CD4-positive, alpha-beta memory T cell (primary cell): ENCODE data around the gene TCP1. TPM values are rescaled to one million over a fixed set of nuclear protein-coding genes. Genes with fewer than 3 reads are reported as not detected.

ENCODE experiments used
- CTCF ChIA-PET: fragments of 350-600 bp; sonication (Branson Sonifier 250); formaldehyde crosslinking; loops from one replicate; lab custom pipeline; 2021; ENCODE audit warnings: inconsistent platforms; ENCODE audit not compliant: partially characterized antibody; lab: Charles Lee
- POLR2A ChIA-PET: fragments of 350-600 bp; sonication (Branson Sonifier 250); formaldehyde crosslinking; loops from one replicate; lab custom pipeline; 2021; ENCODE audit not compliant: partially characterized antibody; lab: Charles Lee
- DNase-seq, 5 donors: peaks; one replicate each; pipeline versions ENCODE4 v3.0.0 to v3.0.0-alpha.2; 2020 to 2022; ENCODE audit warnings: mixed read lengths in 1 of 5
- H3K27ac ChIP-seq: one replicate; pipeline ENCODE4 v1.7.0; 2013; ENCODE audit warnings: low read depth, low read length
- H3K27me3 ChIP-seq: 2 replicates; pipeline ENCODE4 v1.7.0; 2013; ENCODE audit warnings: mild to moderate bottlenecking, low read length, moderate library complexity; ENCODE audit not compliant: insufficient read depth
- H3K36me3 ChIP-seq: 2 replicates; pipeline ENCODE4 v1.7.0; 2013; ENCODE audit warnings: mild to moderate bottlenecking, low read length, moderate library complexity; ENCODE audit not compliant: insufficient read depth
- H3K4me1 ChIP-seq: 2 replicates; pipeline ENCODE4 v1.7.0; 2013; ENCODE audit warnings: mild to moderate bottlenecking, low read length, moderate library complexity; ENCODE audit not compliant: insufficient read depth
- H3K4me3 ChIP-seq, 2 donors: one replicate each; pipeline ENCODE4 v1.7.0; 2013; ENCODE audit warnings: low read length in 2 of 2, mild to moderate bottlenecking in 1 of 2
- H3K9me3 ChIP-seq, 2 donors: one replicate each; pipeline ENCODE4 v1.7.0; 2013; ENCODE audit warnings: low read length in 2 of 2, control low read depth in 1 of 2; ENCODE audit not compliant: control insufficient read depth in 1 of 2
- H3K27ac Mint-ChIP-seq, 7 donors: one replicate each; pipeline ENCODE4 v1.8.0; 2020 to 2021; ENCODE audit warnings: mixed read lengths in 7 of 7, mild to moderate bottlenecking in 6 of 7, inconsistent platforms in 3 of 7, moderate library complexity in 3 of 7
- H3K27me3 Mint-ChIP-seq, 2 donors: one replicate each; pipeline ENCODE4 v1.8.0; 2020 to 2021; ENCODE audit warnings: mixed read lengths in 2 of 2
- H3K36me3 Mint-ChIP-seq, 2 donors: one replicate each; pipeline ENCODE4 v1.8.0; 2020 to 2021; ENCODE audit warnings: mixed read lengths in 2 of 2, inconsistent platforms in 1 of 2, mild to moderate bottlenecking in 1 of 2
- H3K4me1 Mint-ChIP-seq, 4 donors: one replicate each; pipeline ENCODE4 v1.8.0; 2020 to 2021; ENCODE audit warnings: mixed read lengths in 4 of 4, mild to moderate bottlenecking in 1 of 4
- H3K4me3 Mint-ChIP-seq, 8 donors: one replicate each; pipeline ENCODE4 v1.8.0; 2020 to 2021; ENCODE audit warnings: mixed read lengths in 8 of 8, mild to moderate bottlenecking in 7 of 8, moderate library complexity in 6 of 8, inconsistent platforms in 3 of 8
- H3K9me3 Mint-ChIP-seq, 8 donors: one replicate each; pipeline ENCODE4 v1.8.0; 2020 to 2021; ENCODE audit warnings: mixed read lengths in 8 of 8, mild to moderate bottlenecking in 5 of 8, inconsistent platforms in 3 of 8, moderate library complexity in 1 of 8
- intact Hi-C: fragments of 100-400 bp; cut with micrococcal nuclease; formaldehyde crosslinking; loops from one replicate; pipeline ENCODE4 v1.15.1; 2023
- polyA plus RNA-seq, 2 donors: library from polyadenylated mRNA; unstranded; fragments of 300-500 nt; fragmentation: Illumina TruSeq; gene quantifications; one replicate each; pipeline ENCODE4 v1.2.3, GENCODE V29; 2021
- total RNA-seq, 2 experiments: library from RNA; stranded (reverse); gene quantifications; one replicate each; pipeline ENCODE4 v1.2.3, GENCODE V29; 2021

TCP1 gene
- total and polyA plus RNA-seq, 4 experiments from 2014 or later = 84.3 to 162 (median 133) TPM

- Mint-ChIP-seq H3K4me3 (no peak overlapping the region), H3K27ac (no peak overlapping the region), H3K27me3 (peaks cover 0 to 1% of the 10 kb centered on the region in 2 donors), H3K4me1 (peaks cover 7 to 9% (median 9%) of the 10 kb centered on the region in 4 donors), H3K9me3 (no peaks in the 10 kb centered on the region), H3K36me3 (no peaks in the 10 kb centered on the region)
- CTCF ChIA-PET = interaction anchor here (1.1 kb wide), 1 partner anchor 623 kb away, joined by 3 read pairs; no protein-coding TSS in a partner anchor
- intact Hi-C loops = no loop called here
- Histone ChIP-seq H3K36me3 (no peaks in the 10 kb centered on the region), H3K4me1 (peaks cover 4% of the 10 kb centered on the region), H3K27me3 (no peaks in the 10 kb centered on the region), H3K9me3 (no peaks in the 10 kb centered on the region), H3K4me3 (no peak overlapping the region), H3K27ac (no peak overlapping the region)
- DNase-seq = no peak
- POLR2A ChIA-PET = no interaction called here
These were observed 43.5 kb upstream of the TCP1 start for GRCh38 chr6:159832946-159833345.

GRCh38 chr6:159831373-159831679 lies 41.9 kb upstream of the TCP1 start:
- POLR2A ChIA-PET = no interaction called here

GRCh38 chr6:159830501-159831372 lies 41.3 kb upstream of the TCP1 start:
- Mint-ChIP-seq H3K36me3 (no peaks in the 10 kb centered on the region), H3K4me3 (no peak overlapping the region), H3K4me1 (peaks cover 7 to 9% (median 9%) of the 10 kb centered on the region in 4 donors), H3K27ac (peak overlapping the region in 1 of 7 donors; percentile 37), H3K9me3 (no peaks in the 10 kb centered on the region), H3K27me3 (peaks cover 0 to 1% of the 10 kb centered on the region in 2 donors)
- Histone ChIP-seq H3K9me3 (no peaks in the 10 kb centered on the region), H3K27me3 (no peaks in the 10 kb centered on the region), H3K4me1 (peaks cover 4% of the 10 kb centered on the region), H3K36me3 (no peaks in the 10 kb centered on the region), H3K27ac (no peak overlapping the region), H3K4me3 (no peak overlapping the region)
- DNase-seq = no peak
- ChIA-PET CTCF (interaction anchor here (1.1 kb wide), 1 partner anchor 22 kb away, joined by 3 read pairs; no protein-coding TSS in a partner anchor), POLR2A (no interaction called here)
- intact Hi-C loops = no loop called here

More at GRCh38 chr6:159831373-159831679, 41.9 kb upstream of the TCP1 start:
- intact Hi-C loops = no loop called here
- no peak overlapping the region for H3K27ac ChIP-seq
- Mint-ChIP-seq H3K9me3 (no peaks in the 10 kb centered on the region), H3K27ac (peak overlapping the region in 1 of 7 donors; percentile 93), H3K36me3 (no peaks in the 10 kb centered on the region), H3K4me3 (no peak overlapping the region), H3K4me1 (peaks cover 7 to 9% (median 9%) of the 10 kb centered on the region in 4 donors), H3K27me3 (peaks cover 0 to 1% of the 10 kb centered on the region in 2 donors)
- no peaks in the 10 kb centered on the region for H3K9me3 ChIP-seq
- peaks cover 4% of the 10 kb centered on the region for H3K4me1 ChIP-seq
- no peak for DNase-seq
- H3K36me3 ChIP-seq = no peaks in the 10 kb centered on the region
- no peak overlapping the region for H3K4me3 ChIP-seq
- CTCF ChIA-PET = no interaction called here
- no peaks in the 10 kb centered on the region for H3K27me3 ChIP-seq

- H3K9me3 Mint-ChIP-seq = no peaks in the 10 kb centered on the region
These were observed 40.1 kb upstream of the TCP1 start for GRCh38 chr6:159829526-159829925.

GRCh38 chr6:159828074-159828473 lies 38.7 kb upstream of the TCP1 start:
- Histone ChIP-seq H3K27ac (no peak overlapping the region), H3K36me3 (no peaks in the 10 kb centered on the region), H3K4me3 (no peak overlapping the region), H3K27me3 (no peaks in the 10 kb centered on the region), H3K4me1 (no peaks in the 10 kb centered on the region), H3K9me3 (no peaks in the 10 kb centered on the region)
- no peaks in the 10 kb centered on the region for H3K9me3 Mint-ChIP-seq
- CTCF ChIA-PET = no interaction called here
- peaks cover 0 to 1% of the 10 kb centered on the region in 2 donors for H3K27me3 Mint-ChIP-seq
- H3K4me3 Mint-ChIP-seq = no peak overlapping the region
- peaks cover 2 to 6% (median 3%) of the 10 kb centered on the region in 4 donors for H3K4me1 Mint-ChIP-seq
- no peak for DNase-seq
- H3K36me3 Mint-ChIP-seq = peaks cover 0 to 8% of the 10 kb centered on the region in 2 donors
- intact Hi-C loops = no loop called here
- POLR2A ChIA-PET = no interaction called here
- no peak overlapping the region for H3K27ac Mint-ChIP-seq

More at GRCh38 chr6:159829526-159829925, 40.1 kb upstream of the TCP1 start:
- no peak overlapping the region for H3K27ac Mint-ChIP-seq
- intact Hi-C loops = no loop called here
- H3K4me1 Mint-ChIP-seq = peaks cover 4 to 7% (median 6%) of the 10 kb centered on the region in 4 donors
- H3K36me3 ChIP-seq = no peaks in the 10 kb centered on the region
- POLR2A ChIA-PET = no interaction called here
- no peak overlapping the region for H3K27ac ChIP-seq
- H3K36me3 Mint-ChIP-seq = no peaks in the 10 kb centered on the region
- H3K27me3 Mint-ChIP-seq = peaks cover 0 to 1% of the 10 kb centered on the region in 2 donors
- no peak overlapping the region for H3K4me3 Mint-ChIP-seq
- no peak for DNase-seq
- no peaks in the 10 kb centered on the region for H3K9me3 ChIP-seq
- no peak overlapping the region for H3K4me3 ChIP-seq
- H3K4me1 ChIP-seq = peaks cover 3% of the 10 kb centered on the region
- no peaks in the 10 kb centered on the region for H3K27me3 ChIP-seq
- CTCF ChIA-PET = interaction anchor here (0.8 to 1.2 kb wide), 3 partner anchors 23 to 626 kb away, joined by 3 to 4 read pairs (median 3); no protein-coding TSS in a partner anchor

GRCh38 chr6:159826968-159827647 lies 37.7 kb upstream of the TCP1 start:
- H3K4me1 ChIP-seq = no peaks in the 10 kb centered on the region
- Mint-ChIP-seq H3K4me3 (no peak overlapping the region), H3K27me3 (peaks cover 0 to 1% of the 10 kb centered on the region in 2 donors), H3K36me3 (peaks cover 0 to 10% of the 10 kb centered on the region in 2 donors), H3K27ac (no peak overlapping the region), H3K9me3 (no peaks in the 10 kb centered on the region), H3K4me1 (peaks cover 2 to 6% (median 3%) of the 10 kb centered on the region in 4 donors)
- no peaks in the 10 kb centered on the region for H3K36me3 ChIP-seq
- CTCF ChIA-PET = no interaction called here
- no peaks in the 10 kb centered on the region for H3K9me3 ChIP-seq
- no peak overlapping the region for H3K27ac ChIP-seq
- no peak for DNase-seq
- no peak overlapping the region for H3K4me3 ChIP-seq
- POLR2A ChIA-PET = no interaction called here
- intact Hi-C loops = no loop called here
- no peaks in the 10 kb centered on the region for H3K27me3 ChIP-seq

GRCh38 chr6:159826004-159826403 lies 36.6 kb upstream of the TCP1 start:
- intact Hi-C loops = no loop called here
- no peak overlapping the region for H3K27ac Mint-ChIP-seq
- POLR2A ChIA-PET = no interaction called here
- no peaks in the 10 kb centered on the region for H3K27me3 ChIP-seq
- H3K9me3 ChIP-seq = no peaks in the 10 kb centered on the region
- H3K4me3 Mint-ChIP-seq = no peak overlapping the region
- peaks cover 0 to 10% of the 10 kb centered on the region in 2 donors for H3K36me3 Mint-ChIP-seq
- peaks cover 0 to 1% of the 10 kb centered on the region in 2 donors for H3K27me3 Mint-ChIP-seq
- CTCF ChIA-PET = no interaction called here
- DNase-seq = no peak
- no peak overlapping the region for H3K4me3 ChIP-seq
- no peaks in the 10 kb centered on the region for H3K4me1 ChIP-seq
- H3K36me3 ChIP-seq = no peaks in the 10 kb centered on the region
- peaks cover 2 to 14% (median 2%) of the 10 kb centered on the region in 4 donors for H3K4me1 Mint-ChIP-seq
- no peaks in the 10 kb centered on the region for H3K9me3 Mint-ChIP-seq
- no peak overlapping the region for H3K27ac ChIP-seq
